Ectodermal cell (in vitro differentiated cells): ENCODE results near the gene UMOD.

ENCODE experiments used
- H3K27ac ChIP-seq: 2 replicates; pipeline ENCODE4 v1.7.0; 2013; ENCODE audit warnings: mild to moderate bottlenecking, low read depth, low read length; ENCODE audit not compliant: insufficient read depth, poor library complexity, severe bottlenecking
- H3K27me3 ChIP-seq: 2 replicates; pipeline ENCODE4 v1.7.0; 2013; ENCODE audit warnings: mild to moderate bottlenecking, low read length; ENCODE audit not compliant: insufficient read depth, control insufficient read depth, poor library complexity, severe bottlenecking
- H3K36me3 ChIP-seq: one replicate; pipeline ENCODE4 v1.7.0; 2013; ENCODE audit warnings: low read length; ENCODE audit not compliant: control insufficient read depth, insufficient read depth
- H3K4me1 ChIP-seq: one replicate; pipeline ENCODE4 v1.7.0; 2013; ENCODE audit warnings: low read length; ENCODE audit not compliant: control insufficient read depth, insufficient read depth
- H3K4me3 ChIP-seq: 2 replicates; pipeline ENCODE4 v1.7.0; 2013; ENCODE audit warnings: low read depth, low read length, control low read depth; ENCODE audit not compliant: insufficient read depth
- H3K9me3 ChIP-seq: 2 replicates; pipeline ENCODE4 v1.7.0; 2013; ENCODE audit warnings: mild to moderate bottlenecking, low read length, moderate library complexity; ENCODE audit not compliant: control insufficient read depth
- WGBS, 2 experiments: methylation state at CpG; one replicate each; pipeline ENCODE4 v1.1.7; 2013; ENCODE audit warnings: missing lambda C conversion rate in 2 of 2; 5-methylcytosine and 5-hydroxymethylcytosine counted together

UMOD gene

GRCh38 chr16:20388854-20389253, 36.3 kb upstream of the UMOD start:
- 85 to 96% methylated on average over 1 of the region's 1 CpG for WGBS, 2 experiments
- Histone ChIP-seq H3K27me3 (no peaks in the 10 kb centered on the region), H3K36me3 (no peaks in the 10 kb centered on the region), H3K4me1 (no peaks in the 10 kb centered on the region), H3K4me3 (no peak overlapping the region), H3K9me3 (no peaks in the 10 kb centered on the region), H3K27ac (no peak overlapping the region)

- Histone ChIP-seq H3K4me1 (no peaks in the 10 kb centered on the region), H3K36me3 (no peaks in the 10 kb centered on the region), H3K4me3 (no peak overlapping the region), H3K27me3 (no peaks in the 10 kb centered on the region), H3K27ac (no peak overlapping the region), H3K9me3 (no peaks in the 10 kb centered on the region)
- WGBS, 2 experiments, result 96 to 98% methylated on average over 3 of the region's 3 CpGs
Measured at GRCh38 chr16:20387978-20388377, 35.5 kb upstream of the UMOD start.

- Histone ChIP-seq H3K4me3 (no peak overlapping the region), H3K27me3 (no peaks in the 10 kb centered on the region), H3K4me1 (no peaks in the 10 kb centered on the region), H3K9me3 (no peaks in the 10 kb centered on the region), H3K36me3 (no peaks in the 10 kb centered on the region), H3K27ac (no peak overlapping the region)
- 52 to 57% methylated on average over 30 of the region's 30 CpGs for WGBS, 2 experiments
Measured at GRCh38 chr16:20385844-20386832, 33.6 kb upstream of the UMOD start.

GRCh38 chr16:20383106-20384029, 30.9 kb upstream of the UMOD start:
- 33 to 35% methylated on average over 11 of the region's 11 CpGs for WGBS, 2 experiments
- no peak overlapping the region for H3K4me3 ChIP-seq
- no peaks in the 10 kb centered on the region for H3K9me3 ChIP-seq
- H3K4me1 ChIP-seq, result no peaks in the 10 kb centered on the region
- H3K27ac ChIP-seq, result no peak overlapping the region
- no peaks in the 10 kb centered on the region for H3K36me3 ChIP-seq
- no peaks in the 10 kb centered on the region for H3K27me3 ChIP-seq

GRCh38 chr16:20382202-20382948, 29.9 kb upstream of the UMOD start:
- Histone ChIP-seq H3K4me3 (no peak overlapping the region), H3K36me3 (no peaks in the 10 kb centered on the region), H3K9me3 (no peaks in the 10 kb centered on the region), H3K4me1 (no peaks in the 10 kb centered on the region), H3K27ac (no peak overlapping the region), H3K27me3 (no peaks in the 10 kb centered on the region)
- WGBS, 2 experiments, result 87 to 93% methylated on average over 6 to 7 of the region's 7 CpGs

- Histone ChIP-seq H3K4me1 (no peaks in the 10 kb centered on the region), H3K27ac (no peak overlapping the region), H3K4me3 (no peak overlapping the region), H3K9me3 (no peaks in the 10 kb centered on the region), H3K36me3 (no peaks in the 10 kb centered on the region), H3K27me3 (no peaks in the 10 kb centered on the region)
- 85 to 90% methylated on average over 3 of the region's 3 CpGs for WGBS, 2 experiments
Measured at GRCh38 chr16:20380782-20381181, 28.3 kb upstream of the UMOD start.

GRCh38 chr16:20377181-20377580, 24.7 kb upstream of the UMOD start:
- H3K4me1 ChIP-seq, result no peaks in the 10 kb centered on the region
- no peaks in the 10 kb centered on the region for H3K9me3 ChIP-seq
- no peaks in the 10 kb centered on the region for H3K27me3 ChIP-seq
- H3K4me3 ChIP-seq, result no peak overlapping the region
- H3K36me3 ChIP-seq, result no peaks in the 10 kb centered on the region
- no peak overlapping the region for H3K27ac ChIP-seq
- WGBS, 2 experiments, result 79 to 90% methylated on average over 5 of the region's 5 CpGs

- Histone ChIP-seq H3K27me3 (no peaks in the 10 kb centered on the region), H3K4me3 (no peak overlapping the region)
- 89 to 93% methylated on average over 5 of the region's 5 CpGs for WGBS, 2 experiments
Measured at GRCh38 chr16:20372701-20373100, 20.2 kb upstream of the UMOD start.

GRCh38 chr16:20369452-20370054, 17.0 kb upstream of the UMOD start:
- Histone ChIP-seq H3K4me1 (no peaks in the 10 kb centered on the region), H3K27me3 (no peaks in the 10 kb centered on the region), H3K36me3 (no peaks in the 10 kb centered on the region), H3K27ac (no peak overlapping the region), H3K9me3 (no peaks in the 10 kb centered on the region), H3K4me3 (no peak overlapping the region)
- WGBS, 2 experiments, result 92 to 94% methylated on average over 9 of the region's 9 CpGs

More at GRCh38 chr16:20372701-20373100, 20.2 kb upstream of the UMOD start:
- Histone ChIP-seq H3K36me3 (no peaks in the 10 kb centered on the region), H3K9me3 (no peaks in the 10 kb centered on the region), H3K4me1 (no peaks in the 10 kb centered on the region), H3K27ac (no peak overlapping the region)
